Keratinocyte (primary cell): ENCODE data around the gene ZNF350. TPM values are rescaled to one million over a fixed set of nuclear protein-coding genes. Genes with fewer than 3 reads are reported as not detected.

Source experiments
- DNase-seq: peaks from one replicate; pipeline ENCODE4 v3.0.0-alpha.2; 2011; ENCODE audit warnings: low read depth, missing footprints, low spot score
- FAIRE-seq: peaks from 2 replicates; lab custom pipeline; 2011; peaks lifted over from hg19 to GRCh38; lab: Jason Lieb, UNC
- H2AFZ ChIP-seq: 2 replicates; pipeline ENCODE4 v1.6.0; 2012; ENCODE audit warnings: low read length, control low read depth, inconsistent platforms; ENCODE audit not compliant: control insufficient read depth
- H3K27ac ChIP-seq: 2 replicates; pipeline ENCODE4 v1.5.1; 2011; ENCODE audit warnings: low read length; ENCODE audit not compliant: control insufficient read depth, insufficient read depth
- H3K27me3 ChIP-seq: 3 replicates; pipeline ENCODE4 v1.6.0; 2011; ENCODE audit warnings: low read length; ENCODE audit not compliant: control insufficient read depth, insufficient read depth; ENCODE audit errors: extremely low read depth
- H3K36me3 ChIP-seq, 2 experiments: 2 replicates in 1 of 2; 3 replicates in 1 of 2; pipeline ENCODE4 v1.5.1; 2011; ENCODE audit warnings: low read length in 2 of 2, mild to moderate bottlenecking in 1 of 2; ENCODE audit not compliant: control insufficient read depth in 2 of 2, insufficient read depth in 2 of 2; ENCODE audit errors: extremely low read depth in 1 of 2
- H3K4me1 ChIP-seq: 3 replicates; pipeline ENCODE4 v1.5.1; 2011; ENCODE audit warnings: low read length; ENCODE audit not compliant: control insufficient read depth, insufficient read depth; ENCODE audit errors: extremely low read depth
- H3K4me2 ChIP-seq: 3 replicates; pipeline ENCODE4 v1.6.0; 2011; ENCODE audit warnings: low read depth, low read length; ENCODE audit not compliant: control insufficient read depth, insufficient read depth; ENCODE audit errors: extremely low read depth
- H3K4me3 ChIP-seq, 3 experiments: fragments of 200-600 bp in 1 of 3; sonication (generic) in 1 of 3; 2 replicates in 2 of 3; 3 replicates in 1 of 3; pipeline ENCODE4 v1.5.1; 2011 to 2016; ENCODE audit warnings: low read length in 3 of 3, mild to moderate bottlenecking in 3 of 3, control low read depth in 2 of 3, inconsistent platforms in 1 of 3, low read depth in 1 of 3, mixed read lengths in 1 of 3, mixed run types in 1 of 3, moderate library complexity in 1 of 3; ENCODE audit not compliant: control insufficient read depth in 2 of 3, insufficient read depth in 2 of 3; ENCODE audit errors: extremely low read depth in 1 of 3
- H3K79me2 ChIP-seq: 2 replicates; pipeline ENCODE4 v1.6.0; 2012; ENCODE audit warnings: low read length; ENCODE audit not compliant: control insufficient read depth, insufficient read depth
- H3K9ac ChIP-seq: 3 replicates; pipeline ENCODE4 v1.6.0; 2011; ENCODE audit warnings: low read length; ENCODE audit not compliant: control insufficient read depth, insufficient read depth; ENCODE audit errors: extremely low read depth
- H3K9me1 ChIP-seq: 3 replicates; pipeline ENCODE4 v1.6.0; 2011; ENCODE audit warnings: low read length; ENCODE audit not compliant: control insufficient read depth, insufficient read depth; ENCODE audit errors: extremely low read depth
- H3K9me3 ChIP-seq: 2 replicates; pipeline ENCODE4 v1.5.1; 2012; ENCODE audit warnings: low read depth, low read length; ENCODE audit not compliant: control insufficient read depth
- H4K20me1 ChIP-seq: 3 replicates; pipeline ENCODE4 v1.6.0; 2011; ENCODE audit warnings: low read length; ENCODE audit not compliant: control insufficient read depth, insufficient read depth; ENCODE audit errors: extremely low read depth
- EZH2 ChIP-seq: IDR thresholded peaks from one replicate; pipeline ENCODE4 v1.6.1; 2012; ENCODE audit warnings: inconsistent platforms, mild to moderate bottlenecking, low read length, moderate library complexity
- dilution Hi-C: fragments of 300-500 bp; cut with MboI; formaldehyde crosslinking; loops from one replicate; pipeline ENCODE4 v1.7.0; 2020; ENCODE audit warnings: low sequenced_read_pairs; ENCODE audit not compliant: extremely low pct_ligation_motif_present
- polyA plus RNA-seq, 5 experiments: library from polyadenylated mRNA; depleted of rRNA in 3 of 5; stranded (reverse) in 3 of 5; stranded (forward) in 1 of 5; unstranded in 1 of 5; fragments of >200 nt; gene quantifications; 1 replicate in 1 of 5; 2 replicates in 3 of 5; 3 replicates in 1 of 5; pipeline versions ENCODE4 v1.2.1 to v1.2.3, GENCODE V29; 2011 to 2012; ENCODE audit warnings: missing spikeins in 2 of 5, low read depth in 1 of 5, low replicate concordance in 1 of 5
- TF ChIP-seq, protein P1 (sequence below), 3 experiments: IDR thresholded peaks in 1 of 3; conservative IDR thresholded peaks in 1 of 3; optimal IDR thresholded peaks in 1 of 3; 2 replicates in 2 of 3; 3 replicates in 1 of 3; pipeline versions ENCODE3 to v1.5.1; 2011; ENCODE audit warnings: low read length in 3 of 3, mild to moderate bottlenecking in 3 of 3, moderate library complexity in 2 of 3, control low read depth in 1 of 3, inconsistent platforms in 1 of 3; ENCODE audit not compliant: insufficient read depth in 2 of 3; ENCODE audit errors: extremely low read depth in 1 of 3

Gene ZNF350
- polyA plus RNA-seq, 1 donor (not counting 4 experiments of a cell fraction or from before 2014, with no cell fraction given), result 6.0 TPM

DNA sequence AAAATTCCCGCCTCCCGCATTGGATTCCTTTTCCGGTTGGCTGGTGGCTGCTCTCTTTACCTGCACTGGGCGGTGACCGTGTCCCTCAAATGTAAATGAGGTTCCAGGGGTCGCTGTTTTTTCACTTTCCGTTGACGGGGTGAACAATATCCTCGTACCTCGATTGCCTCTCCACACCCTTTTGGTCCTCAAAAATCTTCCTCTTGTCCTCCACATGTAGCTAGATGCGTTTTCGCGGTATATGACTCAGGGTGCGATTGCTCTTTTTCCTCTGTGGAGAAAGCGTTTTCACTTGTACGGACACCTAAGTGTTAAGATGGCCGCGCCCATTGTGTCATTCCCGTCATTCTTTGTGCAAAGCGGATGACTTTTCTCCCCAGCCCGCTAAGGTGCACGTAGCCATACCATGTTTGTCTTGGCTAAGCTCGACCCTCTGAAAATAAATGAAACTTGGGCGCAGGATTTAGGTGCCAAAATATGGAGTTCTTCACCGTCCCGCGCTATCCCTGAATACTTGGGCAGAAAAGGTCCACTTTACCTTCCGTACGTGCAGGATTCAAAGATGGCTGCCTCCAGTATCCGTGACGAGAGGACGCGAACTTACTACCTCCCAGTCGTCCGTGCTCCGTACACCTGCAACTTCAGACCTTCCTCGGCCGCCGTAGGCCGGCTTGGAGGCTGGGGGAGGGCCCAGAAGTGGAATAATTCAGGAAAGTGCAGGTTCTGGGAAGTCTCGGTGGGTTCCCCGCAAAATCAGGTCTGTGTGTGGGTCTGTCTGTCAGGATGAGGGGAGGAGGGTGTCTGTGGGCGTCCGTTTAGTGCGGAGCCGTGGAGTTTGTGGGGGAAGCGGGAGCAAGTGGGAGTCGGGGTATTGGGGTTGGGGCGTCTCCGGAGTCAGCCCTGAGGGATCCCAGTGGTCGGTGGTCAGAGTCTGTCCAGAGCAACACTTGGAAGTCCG is 59.6 kb downstream of the ZNF350 start, which contains the start of gene ZNF613:
ZNF613 (plus strand) TSS at position 689 of the 958 bp plus-strand sequence. CDS start 8,749 bp downstream, outside the sequence.
- H3K79me2 ChIP-seq, result peaks cover 12% of the 10 kb centered on the region
- DNase-seq (peak; percentile 65), FAIRE-seq (peak; percentile 94)
- H4K20me1 ChIP-seq, result no peaks in the 10 kb centered on the region
- H3K4me3 ChIP-seq, result peak within 1 kb of the TSS; percentile 89 to 99 (median 91)
- peak within 1 kb of the TSS; percentile 100 for H2AFZ ChIP-seq
- TF ChIP-seq, protein P1, sequence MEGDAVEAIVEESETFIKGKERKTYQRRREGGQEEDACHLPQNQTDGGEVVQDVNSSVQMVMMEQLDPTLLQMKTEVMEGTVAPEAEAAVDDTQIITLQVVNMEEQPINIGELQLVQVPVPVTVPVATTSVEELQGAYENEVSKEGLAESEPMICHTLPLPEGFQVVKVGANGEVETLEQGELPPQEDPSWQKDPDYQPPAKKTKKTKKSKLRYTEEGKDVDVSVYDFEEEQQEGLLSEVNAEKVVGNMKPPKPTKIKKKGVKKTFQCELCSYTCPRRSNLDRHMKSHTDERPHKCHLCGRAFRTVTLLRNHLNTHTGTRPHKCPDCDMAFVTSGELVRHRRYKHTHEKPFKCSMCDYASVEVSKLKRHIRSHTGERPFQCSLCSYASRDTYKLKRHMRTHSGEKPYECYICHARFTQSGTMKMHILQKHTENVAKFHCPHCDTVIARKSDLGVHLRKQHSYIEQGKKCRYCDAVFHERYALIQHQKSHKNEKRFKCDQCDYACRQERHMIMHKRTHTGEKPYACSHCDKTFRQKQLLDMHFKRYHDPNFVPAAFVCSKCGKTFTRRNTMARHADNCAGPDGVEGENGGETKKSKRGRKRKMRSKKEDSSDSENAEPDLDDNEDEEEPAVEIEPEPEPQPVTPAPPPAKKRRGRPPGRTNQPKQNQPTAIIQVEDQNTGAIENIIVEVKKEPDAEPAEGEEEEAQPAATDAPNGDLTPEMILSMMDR (optimal IDR thresholded peaks at IDR 0.05 in 1 of 3, IDR thresholded peaks at IDR 0.05 in 1 of 3, conservative IDR thresholded peaks at IDR 0.05 in 1 of 3; ENCODE audit: extremely low read depth in 1 of 3, insufficient read depth in 2 of 3, low read length in 3 of 3), result peak in 2 of 3 experiments; percentile 33 to 47
- TF ChIP-seq EZH2, result no peak
- H3K9me1 ChIP-seq, result no peaks in the 10 kb centered on the region
- H3K27ac ChIP-seq, result peak within 1 kb of the TSS; percentile 82
- H3K4me1 ChIP-seq, result peaks cover 3% of the 10 kb centered on the region
- dilution Hi-C loops, result no loop called here
- no peaks in the 10 kb centered on the region for H3K27me3 ChIP-seq
- peaks cover 0 to 6% of the 10 kb centered on the region in 2 experiments for H3K36me3 ChIP-seq
- H3K9me3 ChIP-seq, result peaks cover 4% of the 10 kb centered on the region
- H3K9ac ChIP-seq, result peak within 1 kb of the TSS; percentile 89
- peak within 1 kb of the TSS; percentile 76 for H3K4me2 ChIP-seq

DNA sequence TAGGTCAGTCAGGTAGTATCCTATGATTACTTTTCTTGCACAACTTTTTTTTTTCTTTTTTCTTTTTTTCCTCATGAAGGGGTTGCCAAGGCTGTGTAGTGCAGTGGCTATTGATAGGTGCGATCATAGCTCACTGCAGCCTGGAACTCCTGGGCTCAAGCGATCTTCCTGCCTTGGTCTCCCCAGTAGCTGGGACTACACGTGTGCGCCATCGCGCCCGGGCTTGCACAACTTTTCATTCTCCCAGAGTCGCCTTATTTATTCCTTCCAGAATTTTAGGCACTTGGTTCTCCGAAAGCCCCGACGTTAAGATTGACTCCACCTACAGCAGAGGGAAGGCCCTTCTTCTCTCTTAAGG is 60.2 kb downstream of the ZNF350 start:
- H3K9ac ChIP-seq, result peak overlapping the region; percentile 89
- peak overlapping the region; percentile 89 to 99 (median 91) for H3K4me3 ChIP-seq
- H3K27ac ChIP-seq, result peak overlapping the region; percentile 82
- dilution Hi-C loops, result no loop called here
- H4K20me1 ChIP-seq, result no peaks in the 10 kb centered on the region
- peaks cover 12% of the 10 kb centered on the region for H3K79me2 ChIP-seq
- H3K27me3 ChIP-seq, result no peaks in the 10 kb centered on the region
- H3K4me1 ChIP-seq, result peaks cover 3% of the 10 kb centered on the region
- TF ChIP-seq, protein P1 (optimal IDR thresholded peaks at IDR 0.05 in 1 of 3, IDR thresholded peaks at IDR 0.05 in 1 of 3, conservative IDR thresholded peaks at IDR 0.05 in 1 of 3; ENCODE audit: extremely low read depth in 1 of 3, insufficient read depth in 2 of 3, low read length in 3 of 3), result no peak
- TF ChIP-seq EZH2, result no peak
- DNase-seq, result no peak
- H2AFZ ChIP-seq, result peak overlapping the region; percentile 100
- H3K9me1 ChIP-seq, result no peaks in the 10 kb centered on the region
- peaks cover 0 to 3% of the 10 kb centered on the region in 2 experiments for H3K36me3 ChIP-seq
- H3K4me2 ChIP-seq, result peak overlapping the region; percentile 76
- no peak for FAIRE-seq
- peaks cover 8% of the 10 kb centered on the region for H3K9me3 ChIP-seq
